Measurements from ENCODE around the gene NEK11.
A peak's percentile ranks its signal among the peaks of the same experiment; 100 is the strongest.

DNA sequence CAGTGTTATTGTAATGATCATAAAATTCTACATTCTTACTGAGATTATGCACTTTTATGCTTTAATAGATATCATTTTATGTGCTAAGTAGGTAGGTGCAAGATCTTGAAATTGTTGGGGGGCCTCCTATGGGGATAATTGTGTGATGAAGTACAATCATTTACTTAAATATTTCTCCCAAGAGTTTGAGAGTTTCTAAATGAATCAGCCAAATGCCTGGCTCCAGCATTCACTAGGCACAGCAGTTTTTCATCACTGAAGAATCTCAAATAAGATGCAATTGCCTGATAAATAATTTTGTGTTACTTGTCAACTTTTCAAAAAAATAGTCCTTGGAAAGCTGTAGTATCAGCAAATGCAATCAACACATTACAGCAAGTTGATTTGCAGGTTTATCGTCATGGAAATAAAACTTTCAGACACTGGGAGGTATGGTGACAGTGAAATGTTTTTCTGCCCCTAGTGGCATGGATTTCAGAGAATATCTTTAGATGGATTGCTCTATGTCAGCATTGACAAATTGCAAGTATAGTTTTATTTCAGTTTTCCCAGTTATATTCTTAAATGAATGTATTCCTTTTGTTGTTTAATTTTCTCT is 167.1 kb downstream of the NEK11 start:
- TF ChIP-seq, protein P1, sequence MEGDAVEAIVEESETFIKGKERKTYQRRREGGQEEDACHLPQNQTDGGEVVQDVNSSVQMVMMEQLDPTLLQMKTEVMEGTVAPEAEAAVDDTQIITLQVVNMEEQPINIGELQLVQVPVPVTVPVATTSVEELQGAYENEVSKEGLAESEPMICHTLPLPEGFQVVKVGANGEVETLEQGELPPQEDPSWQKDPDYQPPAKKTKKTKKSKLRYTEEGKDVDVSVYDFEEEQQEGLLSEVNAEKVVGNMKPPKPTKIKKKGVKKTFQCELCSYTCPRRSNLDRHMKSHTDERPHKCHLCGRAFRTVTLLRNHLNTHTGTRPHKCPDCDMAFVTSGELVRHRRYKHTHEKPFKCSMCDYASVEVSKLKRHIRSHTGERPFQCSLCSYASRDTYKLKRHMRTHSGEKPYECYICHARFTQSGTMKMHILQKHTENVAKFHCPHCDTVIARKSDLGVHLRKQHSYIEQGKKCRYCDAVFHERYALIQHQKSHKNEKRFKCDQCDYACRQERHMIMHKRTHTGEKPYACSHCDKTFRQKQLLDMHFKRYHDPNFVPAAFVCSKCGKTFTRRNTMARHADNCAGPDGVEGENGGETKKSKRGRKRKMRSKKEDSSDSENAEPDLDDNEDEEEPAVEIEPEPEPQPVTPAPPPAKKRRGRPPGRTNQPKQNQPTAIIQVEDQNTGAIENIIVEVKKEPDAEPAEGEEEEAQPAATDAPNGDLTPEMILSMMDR (conservative IDR thresholded peaks at IDR 0.05 in 1 of 2, IDR thresholded peaks at IDR 0.05 in 1 of 2; ENCODE audit: extremely low read depth in 1 of 2, insufficient read depth in 1 of 2, low read depth in 1 of 2, low read length in 2 of 2), result peak; percentile 14 to 15
- TF ChIP-seq EZH2 (IDR thresholded peaks at IDR 0.05; ENCODE audit: borderline replicate concordance, low read length), result no peak
